COLO668 (cell line): Measurements from ENCODE around the gene PLCB3.

Experiments used
- DNase-seq: peaks from one replicate; lab custom pipeline; 2025; ENCODE audit not compliant: unreplicated experiment; lab: John Stamatoyannopoulos, UW

PLCB3 gene

DNA sequence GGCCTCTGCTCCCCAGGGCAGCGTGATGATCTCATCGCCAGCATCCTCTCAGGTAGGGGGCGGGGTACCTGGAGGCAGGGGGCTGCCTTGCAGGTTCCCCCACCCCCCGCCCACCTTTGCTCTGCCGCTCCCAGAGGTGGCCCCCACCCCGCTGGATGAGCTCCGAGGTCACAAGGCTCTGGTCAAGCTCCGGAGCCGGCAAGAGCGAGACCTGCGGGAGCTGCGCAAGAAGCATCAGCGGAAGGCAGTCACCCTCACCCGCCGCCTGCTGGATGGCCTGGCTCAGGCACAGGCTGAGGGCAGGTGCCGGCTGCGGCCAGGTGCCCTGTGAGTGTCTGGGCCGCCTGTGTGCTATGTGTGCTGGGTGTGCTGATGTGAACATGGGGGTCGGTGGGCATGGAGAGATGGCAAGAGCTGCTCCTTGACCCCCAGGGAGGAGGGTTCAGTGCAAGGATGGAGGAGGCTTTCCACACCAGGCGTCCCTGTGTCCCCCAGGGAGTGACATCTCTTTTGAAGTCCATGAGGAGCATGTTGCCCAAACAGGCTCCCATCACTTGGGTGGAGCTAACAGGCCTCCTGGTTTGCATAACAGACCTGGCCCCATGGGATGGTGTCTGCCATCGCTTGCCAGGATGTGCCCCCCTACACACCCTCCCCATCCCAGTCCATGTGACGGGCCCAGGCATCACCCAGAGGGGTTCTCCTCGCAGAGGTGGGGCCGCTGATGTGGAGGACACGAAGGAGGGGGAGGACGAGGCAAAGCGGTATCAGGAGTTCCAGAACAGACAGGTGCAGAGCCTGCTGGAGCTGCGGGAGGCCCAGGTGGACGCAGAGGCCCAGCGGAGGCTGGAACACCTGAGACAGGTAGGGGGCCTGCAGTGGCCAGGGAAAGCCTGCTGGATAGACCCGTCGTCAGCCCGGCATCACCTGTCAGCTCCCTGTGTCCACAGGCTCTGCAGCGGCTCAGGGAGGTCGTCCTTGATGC lies 14.1 kb downstream of the PLCB3 start:
- no peak for DNase-seq

- no peak for DNase-seq
Observed at GRCh38 chr11:64266339-64266738, 15.0 kb downstream of the PLCB3 start.

GRCh38 chr11:64267207-64267945 lies 16.0 kb downstream of the PLCB3 start:
- peak; percentile 29 for DNase-seq

DNA sequence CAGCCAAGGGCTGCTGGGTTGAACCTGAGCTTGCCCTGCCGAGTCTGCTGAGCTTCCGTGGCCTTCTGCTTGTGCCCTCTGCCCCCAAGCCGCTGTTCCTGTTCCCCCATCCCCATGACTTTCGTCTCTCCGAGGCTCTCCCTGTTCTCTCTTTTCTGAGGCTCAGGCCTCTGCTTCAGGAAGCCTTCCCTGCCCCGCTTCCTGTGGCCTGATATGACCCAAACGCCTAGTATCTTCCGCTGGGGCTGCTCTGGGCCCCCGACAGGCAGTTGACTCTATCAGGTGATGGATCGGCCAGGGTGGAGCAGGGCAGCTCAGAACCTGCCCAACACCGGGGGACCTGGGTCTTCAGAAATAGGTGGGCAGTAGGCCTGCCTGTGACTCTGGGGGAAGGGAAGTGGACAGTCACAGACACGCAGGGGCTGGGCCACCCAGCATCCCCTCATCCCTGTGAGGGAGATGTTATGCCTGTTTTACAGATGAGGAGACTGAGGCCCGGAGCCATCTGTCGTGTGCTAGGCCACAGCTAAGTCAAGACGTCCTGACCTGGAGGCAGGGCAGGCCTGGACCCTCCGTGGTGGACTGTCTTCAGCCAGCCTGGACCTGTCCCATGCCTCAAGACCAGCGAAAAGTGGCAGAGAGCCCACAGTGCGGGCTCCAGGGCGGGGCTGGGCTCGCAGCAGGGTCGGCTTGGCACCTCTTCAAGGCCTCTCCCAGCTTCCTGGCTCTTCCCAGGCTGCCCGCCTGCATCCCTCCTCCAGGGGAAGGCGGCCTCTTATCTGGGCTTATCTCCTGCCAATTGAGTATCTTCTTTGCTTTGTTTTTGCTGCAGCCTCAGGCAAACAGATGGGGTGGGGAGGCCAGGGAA lies 16.9 kb downstream of the PLCB3 start:
- peak; percentile 16 for DNase-seq

DNA sequence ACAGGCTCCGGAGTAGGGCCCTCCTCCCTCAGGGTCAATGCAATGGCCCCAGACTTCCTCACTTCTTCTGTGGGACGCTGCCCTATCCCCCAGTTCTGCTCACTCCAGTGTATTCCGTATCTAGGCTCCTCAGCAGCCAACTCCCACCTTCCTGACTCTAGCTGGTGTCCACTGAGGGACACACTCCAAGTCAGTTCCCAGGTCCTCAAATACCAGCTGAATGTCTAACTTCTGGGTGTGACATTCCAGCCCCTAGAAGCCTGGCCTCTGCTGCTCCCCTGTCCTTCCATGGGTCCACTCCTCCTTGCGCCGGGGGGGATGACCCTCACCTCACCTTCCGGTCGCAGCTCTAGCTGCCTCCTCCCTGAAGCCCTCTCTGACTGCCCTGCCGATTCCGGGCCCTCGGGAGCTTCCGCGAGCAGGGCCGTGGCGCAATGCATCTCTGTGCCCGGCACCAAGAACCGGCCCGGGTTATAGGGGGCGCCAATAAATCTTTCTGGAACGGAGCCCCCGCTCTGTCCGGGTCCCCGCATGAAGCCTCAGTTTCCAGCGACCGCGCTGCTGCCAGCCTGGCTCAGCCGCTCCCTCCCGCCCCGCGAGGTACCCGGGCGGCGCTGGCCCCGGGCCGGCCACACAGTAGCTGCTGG lies 17.7 kb downstream of the PLCB3 start:
- DNase-seq: peak; percentile 56

GRCh38 chr11:64269540-64270220 lies 18.4 kb downstream of the PLCB3 start:
- DNase-seq: peak; percentile 97

- DNase-seq: no peak
Observed at GRCh38 chr11:64275031-64275800, 23.9 kb downstream of the PLCB3 start.

GRCh38 chr11:64275841-64276240 lies 24.5 kb downstream of the PLCB3 start:
- no peak for DNase-seq

DNA sequence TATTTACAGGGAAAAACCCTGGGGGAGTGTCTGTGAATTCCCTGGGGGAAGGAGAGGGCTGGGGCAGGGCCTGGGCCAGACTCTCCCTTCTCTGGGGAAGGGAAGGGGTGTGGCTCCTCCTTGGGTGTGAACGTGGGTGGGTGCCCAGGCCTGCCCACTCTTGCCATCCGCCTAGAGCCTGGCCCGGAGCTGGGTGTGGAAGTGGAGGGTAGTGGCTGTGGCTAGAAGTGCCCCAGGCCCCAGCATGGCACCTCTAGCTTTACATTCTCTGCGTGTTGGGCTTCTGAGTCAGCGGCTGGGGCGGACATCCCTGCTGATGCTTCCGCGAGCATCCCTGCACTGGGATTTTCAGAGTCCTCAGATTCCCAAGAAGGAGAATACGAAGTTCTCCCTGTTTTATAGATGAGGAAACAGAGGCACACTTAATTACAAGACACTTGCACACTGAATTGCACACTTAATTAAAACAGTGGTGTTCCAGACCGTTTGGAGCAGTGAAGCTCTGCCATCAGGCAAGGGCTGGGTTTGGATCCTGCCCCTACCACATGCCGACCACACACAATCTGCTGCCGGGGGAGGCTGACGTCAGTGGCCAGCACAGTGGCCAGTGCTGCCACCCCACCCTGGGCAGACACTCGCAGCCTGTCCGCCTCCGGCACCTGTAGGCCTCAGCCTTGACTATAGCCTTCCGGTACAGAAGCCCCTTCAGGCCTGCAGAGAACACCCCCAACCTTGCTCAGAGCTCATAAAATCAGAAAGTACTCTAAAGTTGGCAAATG lies 25.5 kb downstream of the PLCB3 start:
- DNase-seq: no peak

DNA sequence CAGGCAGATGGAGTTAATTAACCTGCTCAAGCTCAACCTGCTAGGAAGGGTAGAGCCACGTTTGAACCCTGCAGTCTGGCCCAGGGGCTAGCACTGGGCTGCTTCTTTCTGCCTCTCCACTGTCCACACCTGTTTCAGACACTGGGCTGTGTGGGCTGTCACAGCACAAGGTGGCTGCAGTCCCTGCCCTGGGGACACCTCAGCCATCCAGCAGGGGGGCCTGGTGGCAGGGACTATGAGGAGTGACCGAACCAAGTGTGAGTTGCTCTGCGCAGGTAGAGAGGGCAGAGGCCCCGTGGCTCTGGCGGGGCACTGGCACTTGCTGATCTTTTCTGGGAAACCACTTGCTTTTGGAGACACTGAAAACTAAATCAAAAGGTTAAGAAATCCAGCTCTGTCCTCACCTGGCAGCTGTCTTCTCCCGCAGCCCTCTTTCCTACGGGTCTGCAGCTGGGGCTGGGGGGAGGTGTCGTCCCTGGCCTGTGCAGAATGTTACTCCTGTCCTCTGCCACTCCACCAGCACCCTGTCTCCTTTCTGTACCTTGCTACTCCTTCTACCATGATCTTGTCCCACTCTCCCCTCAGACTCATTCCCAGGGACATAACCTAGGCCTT lies 27.4 kb downstream of the PLCB3 start:
- DNase-seq: no peak

DNA sequence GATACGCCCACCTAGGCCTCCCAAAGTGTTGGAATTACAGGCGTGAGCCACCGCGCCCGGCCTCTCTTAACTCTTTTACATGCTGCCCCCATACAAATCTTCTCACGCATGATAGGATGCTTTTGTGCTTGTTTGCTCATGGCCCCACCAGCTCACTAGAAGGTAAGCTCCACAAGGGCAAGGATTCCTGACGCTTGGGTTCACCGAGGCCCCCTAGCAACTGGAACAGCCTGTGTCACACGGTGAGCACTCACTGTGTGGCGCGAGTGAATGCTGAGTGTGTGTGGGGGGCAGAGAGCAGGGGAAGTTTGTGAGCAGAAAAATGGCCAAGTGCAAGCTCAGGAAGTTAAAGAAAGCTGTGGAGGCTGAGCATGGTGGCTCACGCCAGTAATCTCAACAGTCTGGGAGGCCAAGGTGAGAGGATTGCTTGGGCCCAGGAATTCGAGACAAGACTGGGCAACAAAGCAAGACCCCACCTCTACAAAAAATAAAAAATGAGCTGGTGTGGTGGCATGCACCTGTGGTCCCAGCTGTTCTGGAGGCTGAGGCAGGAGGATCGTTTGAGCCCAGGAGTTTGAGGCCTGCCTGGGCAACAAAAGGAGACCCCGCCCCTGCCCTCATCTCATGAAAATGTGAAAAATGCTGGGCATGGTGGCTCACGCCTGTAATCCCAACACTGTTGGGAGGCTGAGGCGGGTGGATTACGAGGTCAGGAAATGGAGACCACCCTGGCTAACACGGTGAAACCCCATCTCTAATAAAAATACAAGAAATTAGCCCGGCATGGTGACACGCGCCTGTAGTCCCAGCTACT lies 30.8 kb downstream of the PLCB3 start:
- no peak for DNase-seq

- DNase-seq: no peak
Observed at GRCh38 chr11:64283092-64283491, 31.8 kb downstream of the PLCB3 start.

- DNase-seq: peak; percentile 94
Observed at GRCh38 chr11:64284048-64284961, 33.0 kb downstream of the PLCB3 start, which contains the start of gene BAD. Gene BAD, minus strand, starts transcription at chr11:64284665. Its CDS starts 297 bp downstream, at chr11:64284368.

GRCh38 chr11:64284962-64285884 lies 33.9 kb downstream of the PLCB3 start, which contains the start of gene GPR137:
Gene GPR137, plus strand, starts transcription at chr11:64285848. Its CDS starts 677 bp downstream, at chr11:64286525.
- peak; percentile 91 for DNase-seq
